Neural cell (in vitro differentiated cells): ENCODE results near the gene NEFH.

Experiments used
- EP300 ChIP-seq: fragments of 450-650 bp; conservative IDR thresholded peaks from 2 replicates; pipeline ENCODE4 v1.6.1; 2014; ENCODE audit warnings: antibody characterized with exemption, mild to moderate bottlenecking, moderate library complexity; ENCODE audit not compliant: poor library complexity, severe bottlenecking
- EZH2 ChIP-seq: fragments of 200-600, 300-800 bp; shearing (Covaris generic), sonication (generic); IDR thresholded peaks from 2 replicates; pipeline ENCODE4 v1.6.1; 2014; ENCODE audit warnings: antibody characterized with exemption, low read length, borderline replicate concordance, mild to moderate bottlenecking; ENCODE audit not compliant: insufficient read depth, poor library complexity, severe bottlenecking
- MXI1 ChIP-seq: fragments of 450-650 bp; conservative IDR thresholded peaks from 2 replicates; pipeline ENCODE4 v1.6.1; 2014; ENCODE audit warnings: antibody characterized with exemption, mild to moderate bottlenecking; ENCODE audit not compliant: poor library complexity, severe bottlenecking
- POLR2AphosphoS5 ChIP-seq: IDR thresholded peaks from 2 replicates; pipeline ENCODE4 v1.6.1; 2012
- RAD21 ChIP-seq: fragments of 450-650 bp; conservative IDR thresholded peaks from 2 replicates; pipeline ENCODE4 v1.6.1; 2014; ENCODE audit warnings: antibody characterized with exemption, mild to moderate bottlenecking, moderate library complexity
- TF ChIP-seq, protein P1 (sequence below): fragments of 450-650 bp; IDR thresholded peaks from 2 replicates; pipeline ENCODE4 v1.5.1; 2014; ENCODE audit warnings: antibody characterized with exemption, mild to moderate bottlenecking, moderate library complexity; ENCODE audit not compliant: poor library complexity, severe bottlenecking
- TF ChIP-seq, protein P2 (sequence below): IDR thresholded peaks from 2 replicates; pipeline ENCODE4 v1.6.1; 2012; ENCODE audit warnings: borderline replicate concordance

DNA sequence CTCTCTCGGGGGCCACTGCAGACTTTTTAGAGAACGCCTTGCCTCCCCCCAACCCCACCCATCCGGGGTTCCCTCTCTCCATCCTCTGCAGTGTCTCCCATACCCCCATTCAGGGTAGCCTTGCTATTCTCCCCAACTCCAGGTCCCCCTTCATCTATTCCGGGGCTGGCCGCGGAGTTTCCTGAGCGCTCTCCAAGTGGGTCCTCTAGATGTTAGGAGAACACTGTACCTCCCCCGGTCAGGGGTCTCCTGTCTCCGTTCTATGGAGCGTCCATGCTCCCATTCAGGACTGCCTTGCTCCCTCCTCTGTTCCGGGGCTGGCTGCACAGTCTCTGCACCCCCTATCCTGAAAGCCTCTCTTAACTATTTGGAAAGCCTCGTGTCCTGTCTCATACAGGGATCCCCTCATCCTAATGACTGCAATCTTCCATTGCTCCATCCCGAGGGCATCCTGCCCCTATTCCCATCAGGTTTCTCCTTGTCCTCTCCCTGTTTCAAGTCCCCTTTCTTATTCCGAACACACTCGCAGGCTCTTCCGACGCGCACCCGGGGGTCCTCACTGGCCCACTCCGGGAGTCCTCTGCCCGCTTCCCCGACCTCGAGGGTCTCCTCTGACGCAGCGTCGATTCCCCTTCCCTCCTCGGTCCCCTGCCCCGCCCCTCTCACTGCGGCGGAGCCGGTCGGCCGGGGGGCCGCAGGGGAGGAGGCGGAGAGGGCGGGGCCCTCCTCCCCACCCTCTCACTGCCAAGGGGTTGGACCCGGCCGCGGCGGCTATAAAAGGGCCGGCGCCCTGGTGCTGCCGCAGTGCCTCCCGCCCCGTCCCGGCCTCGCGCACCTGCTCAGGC lies at the start of gene NEFH:
- TF ChIP-seq EZH2 = no peak
- TF ChIP-seq, protein P1, sequence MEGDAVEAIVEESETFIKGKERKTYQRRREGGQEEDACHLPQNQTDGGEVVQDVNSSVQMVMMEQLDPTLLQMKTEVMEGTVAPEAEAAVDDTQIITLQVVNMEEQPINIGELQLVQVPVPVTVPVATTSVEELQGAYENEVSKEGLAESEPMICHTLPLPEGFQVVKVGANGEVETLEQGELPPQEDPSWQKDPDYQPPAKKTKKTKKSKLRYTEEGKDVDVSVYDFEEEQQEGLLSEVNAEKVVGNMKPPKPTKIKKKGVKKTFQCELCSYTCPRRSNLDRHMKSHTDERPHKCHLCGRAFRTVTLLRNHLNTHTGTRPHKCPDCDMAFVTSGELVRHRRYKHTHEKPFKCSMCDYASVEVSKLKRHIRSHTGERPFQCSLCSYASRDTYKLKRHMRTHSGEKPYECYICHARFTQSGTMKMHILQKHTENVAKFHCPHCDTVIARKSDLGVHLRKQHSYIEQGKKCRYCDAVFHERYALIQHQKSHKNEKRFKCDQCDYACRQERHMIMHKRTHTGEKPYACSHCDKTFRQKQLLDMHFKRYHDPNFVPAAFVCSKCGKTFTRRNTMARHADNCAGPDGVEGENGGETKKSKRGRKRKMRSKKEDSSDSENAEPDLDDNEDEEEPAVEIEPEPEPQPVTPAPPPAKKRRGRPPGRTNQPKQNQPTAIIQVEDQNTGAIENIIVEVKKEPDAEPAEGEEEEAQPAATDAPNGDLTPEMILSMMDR = no peak
- TF ChIP-seq RAD21 = no peak
- TF ChIP-seq POLR2AphosphoS5 = no peak
- no peak for TF ChIP-seq EP300
- TF ChIP-seq, protein P2, sequence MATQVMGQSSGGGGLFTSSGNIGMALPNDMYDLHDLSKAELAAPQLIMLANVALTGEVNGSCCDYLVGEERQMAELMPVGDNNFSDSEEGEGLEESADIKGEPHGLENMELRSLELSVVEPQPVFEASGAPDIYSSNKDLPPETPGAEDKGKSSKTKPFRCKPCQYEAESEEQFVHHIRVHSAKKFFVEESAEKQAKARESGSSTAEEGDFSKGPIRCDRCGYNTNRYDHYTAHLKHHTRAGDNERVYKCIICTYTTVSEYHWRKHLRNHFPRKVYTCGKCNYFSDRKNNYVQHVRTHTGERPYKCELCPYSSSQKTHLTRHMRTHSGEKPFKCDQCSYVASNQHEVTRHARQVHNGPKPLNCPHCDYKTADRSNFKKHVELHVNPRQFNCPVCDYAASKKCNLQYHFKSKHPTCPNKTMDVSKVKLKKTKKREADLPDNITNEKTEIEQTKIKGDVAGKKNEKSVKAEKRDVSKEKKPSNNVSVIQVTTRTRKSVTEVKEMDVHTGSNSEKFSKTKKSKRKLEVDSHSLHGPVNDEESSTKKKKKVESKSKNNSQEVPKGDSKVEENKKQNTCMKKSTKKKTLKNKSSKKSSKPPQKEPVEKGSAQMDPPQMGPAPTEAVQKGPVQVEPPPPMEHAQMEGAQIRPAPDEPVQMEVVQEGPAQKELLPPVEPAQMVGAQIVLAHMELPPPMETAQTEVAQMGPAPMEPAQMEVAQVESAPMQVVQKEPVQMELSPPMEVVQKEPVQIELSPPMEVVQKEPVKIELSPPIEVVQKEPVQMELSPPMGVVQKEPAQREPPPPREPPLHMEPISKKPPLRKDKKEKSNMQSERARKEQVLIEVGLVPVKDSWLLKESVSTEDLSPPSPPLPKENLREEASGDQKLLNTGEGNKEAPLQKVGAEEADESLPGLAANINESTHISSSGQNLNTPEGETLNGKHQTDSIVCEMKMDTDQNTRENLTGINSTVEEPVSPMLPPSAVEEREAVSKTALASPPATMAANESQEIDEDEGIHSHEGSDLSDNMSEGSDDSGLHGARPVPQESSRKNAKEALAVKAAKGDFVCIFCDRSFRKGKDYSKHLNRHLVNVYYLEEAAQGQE = no peak
- no peak for TF ChIP-seq MXI1
